HepG2 (cell line): ENCODE data around the gene NPAS2. TPM values are rescaled to one million over a fixed set of nuclear protein-coding genes. Genes with fewer than 3 reads are reported as not detected.

Source experiments
- GABPB1 ChIP-seq: IDR thresholded peaks from 2 replicates; pipeline ENCODE4 v1.6.1; 2016; ENCODE audit warnings: mild to moderate bottlenecking, missing genetic modification reagents, moderate library complexity, missing compliant biosample characterization
- MAFK ChIP-seq, 2 experiments: IDR thresholded peaks in 1 of 2; conservative IDR thresholded peaks in 1 of 2; 2 replicates each; pipeline ENCODE4 v1.6.1; 2011; ENCODE audit warnings: improper control_type of control experiment in 2 of 2, low read length in 2 of 2
- MBD4 ChIP-seq: IDR thresholded peaks from 2 replicates; pipeline ENCODE4 v1.6.1; 2012; ENCODE audit warnings: low read length, inconsistent platforms, borderline replicate concordance
- NR3C1 ChIP-seq: sonication (generic); formaldehyde crosslinking; IDR thresholded peaks from 2 replicates; pipeline ENCODE4 v1.4.0; 2020; ENCODE audit warnings: missing genetic modification reagents
- SP4 ChIP-seq: sonication (generic); formaldehyde crosslinking; IDR thresholded peaks from 2 replicates; pipeline ENCODE4 v1.8.1; 2023; ENCODE audit warnings: mild to moderate bottlenecking, missing genetic modification reagents
- ZNF496 ChIP-seq: sonication (generic); formaldehyde crosslinking; IDR thresholded peaks from 2 replicates; pipeline ENCODE4 v1.8.1; 2023; ENCODE audit warnings: mild to moderate bottlenecking, moderate library complexity, missing genetic modification reagents; ENCODE audit not compliant: insufficient replicate concordance
- ZNF878 ChIP-seq: sonication (generic); formaldehyde crosslinking; IDR thresholded peaks from 2 replicates; pipeline ENCODE4 v1.8.1; 2023; ENCODE audit warnings: mild to moderate bottlenecking, missing genetic modification reagents, moderate library complexity
- polyA plus RNA-seq, 8 experiments: library from polyadenylated mRNA; depleted of rRNA in 3 of 8; stranded (reverse) in 7 of 8; unstranded in 1 of 8; fragments of >200 nt; fragmentation: Illumina TruSeq in 4 of 8; extraction: Trizol in 4 of 8; gene quantifications; 2 replicates each; pipeline versions ENCODE4 v1.2.1 to v1.2.3, GENCODE V29; 2011 to 2016; ENCODE audit warnings: low read depth in 4 of 8, missing spikeins in 1 of 8, mixed read lengths in 1 of 8; ENCODE audit not compliant: insufficient read depth in 1 of 8
- total RNA-seq, 5 experiments: library from RNA; depleted of rRNA; stranded (reverse); fragments of >200 nt; fragmentation: Illumina TruSeq; extraction: Trizol; gene quantifications; 2 replicates each; pipeline ENCODE4 v1.2.3, GENCODE V29; 2016; ENCODE audit warnings: low read depth in 1 of 5
- TF ChIP-seq, protein P1 (sequence below): sonication (generic); formaldehyde crosslinking; IDR thresholded peaks from 2 replicates; pipeline ENCODE4 v1.5.0; 2020; ENCODE audit warnings: mild to moderate bottlenecking, missing genetic modification reagents, borderline replicate concordance
- TF ChIP-seq, protein P2 (sequence below): sonication (generic); formaldehyde crosslinking; IDR thresholded peaks from 2 replicates; pipeline ENCODE4 v1.5.1; 2020; ENCODE audit warnings: mild to moderate bottlenecking, missing genetic modification reagents, moderate library complexity
- TF ChIP-seq, protein P3 (sequence below): IDR thresholded peaks from 2 replicates; pipeline ENCODE4 v1.6.1; 2016; ENCODE audit warnings: mild to moderate bottlenecking, missing biosample characterization, missing genetic modification reagents
- TF ChIP-seq, protein P4 (sequence below): sonication (generic); formaldehyde crosslinking; IDR thresholded peaks from 2 replicates; pipeline ENCODE4 v1.8.0; 2022; ENCODE audit warnings: mild to moderate bottlenecking, missing genetic modification reagents; ENCODE audit not compliant: insufficient replicate concordance
- TF ChIP-seq, protein P5 (sequence below), 2 experiments: fragments of 450-650 bp in 1 of 2; sonication (generic) in 1 of 2; formaldehyde crosslinking; IDR thresholded peaks; 2 replicates each; pipeline versions ENCODE4 v1.5.0 to v1.8.0; 2020 to 2022; ENCODE audit warnings: mild to moderate bottlenecking in 1 of 2, missing genetic modification reagents in 1 of 2
- TF ChIP-seq, protein P6 (sequence below): IDR thresholded peaks from 2 replicates; pipeline ENCODE4 v1.6.1; 2012; ENCODE audit warnings: low read depth, low read length, improper control_type of control experiment

The NPAS2 gene
- total and polyA plus RNA-seq, 2 of the 13 experiments (the other 11 are each of a cell fraction or from before 2014, with no cell fraction given), result 14.8 to 37.5 TPM

DNA sequence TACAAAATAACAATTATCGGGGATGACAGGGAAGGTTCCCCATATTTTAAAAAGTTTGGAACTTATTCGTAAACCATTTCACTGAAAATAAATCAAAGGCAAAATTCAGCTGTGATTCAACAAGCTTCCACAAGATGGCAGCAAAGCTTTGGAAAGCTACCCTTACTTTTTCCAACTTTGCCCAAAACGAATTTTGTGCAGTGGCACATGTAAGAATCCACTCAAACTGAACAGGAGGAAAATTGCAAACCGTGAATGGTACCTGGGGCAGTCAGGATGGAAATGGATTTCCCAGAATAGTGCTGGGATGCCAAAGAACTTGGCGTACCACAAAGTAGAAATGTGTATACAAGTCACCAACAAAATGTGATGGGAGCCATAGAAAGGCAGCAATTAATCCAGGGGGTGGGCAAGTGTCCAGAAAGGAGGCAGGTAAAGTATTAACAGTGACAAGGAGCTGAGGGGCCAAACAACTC is 192.8 kb downstream of the NPAS2 start (continued):
- TF ChIP-seq, protein P1, sequence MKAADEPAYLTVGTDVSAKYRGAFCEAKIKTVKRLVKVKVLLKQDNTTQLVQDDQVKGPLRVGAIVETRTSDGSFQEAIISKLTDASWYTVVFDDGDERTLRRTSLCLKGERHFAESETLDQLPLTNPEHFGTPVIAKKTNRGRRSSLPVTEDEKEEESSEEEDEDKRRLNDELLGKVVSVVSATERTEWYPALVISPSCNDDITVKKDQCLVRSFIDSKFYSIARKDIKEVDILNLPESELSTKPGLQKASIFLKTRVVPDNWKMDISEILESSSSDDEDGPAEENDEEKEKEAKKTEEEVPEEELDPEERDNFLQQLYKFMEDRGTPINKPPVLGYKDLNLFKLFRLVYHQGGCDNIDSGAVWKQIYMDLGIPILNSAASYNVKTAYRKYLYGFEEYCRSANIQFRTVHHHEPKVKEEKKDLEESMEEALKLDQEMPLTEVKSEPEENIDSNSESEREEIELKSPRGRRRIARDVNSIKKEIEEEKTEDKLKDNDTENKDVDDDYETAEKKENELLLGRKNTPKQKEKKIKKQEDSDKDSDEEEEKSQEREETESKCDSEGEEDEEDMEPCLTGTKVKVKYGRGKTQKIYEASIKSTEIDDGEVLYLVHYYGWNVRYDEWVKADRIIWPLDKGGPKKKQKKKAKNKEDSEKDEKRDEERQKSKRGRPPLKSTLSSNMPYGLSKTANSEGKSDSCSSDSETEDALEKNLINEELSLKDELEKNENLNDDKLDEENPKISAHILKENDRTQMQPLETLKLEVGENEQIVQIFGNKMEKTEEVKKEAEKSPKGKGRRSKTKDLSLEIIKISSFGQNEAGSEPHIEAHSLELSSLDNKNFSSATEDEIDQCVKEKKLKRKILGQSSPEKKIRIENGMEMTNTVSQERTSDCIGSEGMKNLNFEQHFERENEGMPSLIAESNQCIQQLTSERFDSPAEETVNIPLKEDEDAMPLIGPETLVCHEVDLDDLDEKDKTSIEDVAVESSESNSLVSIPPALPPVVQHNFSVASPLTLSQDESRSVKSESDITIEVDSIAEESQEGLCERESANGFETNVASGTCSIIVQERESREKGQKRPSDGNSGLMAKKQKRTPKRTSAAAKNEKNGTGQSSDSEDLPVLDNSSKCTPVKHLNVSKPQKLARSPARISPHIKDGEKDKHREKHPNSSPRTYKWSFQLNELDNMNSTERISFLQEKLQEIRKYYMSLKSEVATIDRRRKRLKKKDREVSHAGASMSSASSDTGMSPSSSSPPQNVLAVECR (CRISPR knock-in tag), result no peak
- TF ChIP-seq GABPB1 (CRISPR knock-in tag), result no peak
- no peak for TF ChIP-seq NR3C1
- TF ChIP-seq SP4 (CRISPR knock-in tag), result no peak
- TF ChIP-seq ZNF496 (CRISPR knock-in tag), result no peak
- TF ChIP-seq, protein P2, sequence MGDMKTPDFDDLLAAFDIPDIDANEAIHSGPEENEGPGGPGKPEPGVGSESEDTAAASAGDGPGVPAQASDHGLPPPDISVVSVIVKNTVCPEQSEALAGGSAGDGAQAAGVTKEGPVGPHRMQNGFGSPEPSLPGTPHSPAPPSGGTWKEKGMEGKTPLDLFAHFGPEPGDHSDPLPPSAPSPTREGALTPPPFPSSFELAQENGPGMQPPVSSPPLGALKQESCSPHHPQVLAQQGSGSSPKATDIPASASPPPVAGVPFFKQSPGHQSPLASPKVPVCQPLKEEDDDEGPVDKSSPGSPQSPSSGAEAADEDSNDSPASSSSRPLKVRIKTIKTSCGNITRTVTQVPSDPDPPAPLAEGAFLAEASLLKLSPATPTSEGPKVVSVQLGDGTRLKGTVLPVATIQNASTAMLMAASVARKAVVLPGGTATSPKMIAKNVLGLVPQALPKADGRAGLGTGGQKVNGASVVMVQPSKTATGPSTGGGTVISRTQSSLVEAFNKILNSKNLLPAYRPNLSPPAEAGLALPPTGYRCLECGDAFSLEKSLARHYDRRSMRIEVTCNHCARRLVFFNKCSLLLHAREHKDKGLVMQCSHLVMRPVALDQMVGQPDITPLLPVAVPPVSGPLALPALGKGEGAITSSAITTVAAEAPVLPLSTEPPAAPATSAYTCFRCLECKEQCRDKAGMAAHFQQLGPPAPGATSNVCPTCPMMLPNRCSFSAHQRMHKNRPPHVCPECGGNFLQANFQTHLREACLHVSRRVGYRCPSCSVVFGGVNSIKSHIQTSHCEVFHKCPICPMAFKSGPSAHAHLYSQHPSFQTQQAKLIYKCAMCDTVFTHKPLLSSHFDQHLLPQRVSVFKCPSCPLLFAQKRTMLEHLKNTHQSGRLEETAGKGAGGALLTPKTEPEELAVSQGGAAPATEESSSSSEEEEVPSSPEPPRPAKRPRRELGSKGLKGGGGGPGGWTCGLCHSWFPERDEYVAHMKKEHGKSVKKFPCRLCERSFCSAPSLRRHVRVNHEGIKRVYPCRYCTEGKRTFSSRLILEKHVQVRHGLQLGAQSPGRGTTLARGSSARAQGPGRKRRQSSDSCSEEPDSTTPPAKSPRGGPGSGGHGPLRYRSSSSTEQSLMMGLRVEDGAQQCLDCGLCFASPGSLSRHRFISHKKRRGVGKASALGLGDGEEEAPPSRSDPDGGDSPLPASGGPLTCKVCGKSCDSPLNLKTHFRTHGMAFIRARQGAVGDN (CRISPR knock-in tag), result no peak
- TF ChIP-seq, protein P3, sequence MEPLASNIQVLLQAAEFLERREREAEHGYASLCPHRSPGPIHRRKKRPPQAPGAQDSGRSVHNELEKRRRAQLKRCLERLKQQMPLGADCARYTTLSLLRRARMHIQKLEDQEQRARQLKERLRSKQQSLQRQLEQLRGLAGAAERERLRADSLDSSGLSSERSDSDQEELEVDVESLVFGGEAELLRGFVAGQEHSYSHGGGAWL, result no peak
- TF ChIP-seq, protein P4, sequence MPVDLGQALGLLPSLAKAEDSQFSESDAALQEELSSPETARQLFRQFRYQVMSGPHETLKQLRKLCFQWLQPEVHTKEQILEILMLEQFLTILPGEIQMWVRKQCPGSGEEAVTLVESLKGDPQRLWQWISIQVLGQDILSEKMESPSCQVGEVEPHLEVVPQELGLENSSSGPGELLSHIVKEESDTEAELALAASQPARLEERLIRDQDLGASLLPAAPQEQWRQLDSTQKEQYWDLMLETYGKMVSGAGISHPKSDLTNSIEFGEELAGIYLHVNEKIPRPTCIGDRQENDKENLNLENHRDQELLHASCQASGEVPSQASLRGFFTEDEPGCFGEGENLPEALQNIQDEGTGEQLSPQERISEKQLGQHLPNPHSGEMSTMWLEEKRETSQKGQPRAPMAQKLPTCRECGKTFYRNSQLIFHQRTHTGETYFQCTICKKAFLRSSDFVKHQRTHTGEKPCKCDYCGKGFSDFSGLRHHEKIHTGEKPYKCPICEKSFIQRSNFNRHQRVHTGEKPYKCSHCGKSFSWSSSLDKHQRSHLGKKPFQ (CRISPR knock-in tag), result no peak
- TF ChIP-seq ZNF878, result peak; percentile 64; the same call in 1 of the 2 replicates
- TF ChIP-seq, protein P5, sequence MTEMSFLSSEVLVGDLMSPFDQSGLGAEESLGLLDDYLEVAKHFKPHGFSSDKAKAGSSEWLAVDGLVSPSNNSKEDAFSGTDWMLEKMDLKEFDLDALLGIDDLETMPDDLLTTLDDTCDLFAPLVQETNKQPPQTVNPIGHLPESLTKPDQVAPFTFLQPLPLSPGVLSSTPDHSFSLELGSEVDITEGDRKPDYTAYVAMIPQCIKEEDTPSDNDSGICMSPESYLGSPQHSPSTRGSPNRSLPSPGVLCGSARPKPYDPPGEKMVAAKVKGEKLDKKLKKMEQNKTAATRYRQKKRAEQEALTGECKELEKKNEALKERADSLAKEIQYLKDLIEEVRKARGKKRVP (CRISPR knock-in tag; IDR thresholded peaks at IDR 0.05), result peak in 1 of 2 experiments; percentile 48; a peak in 1 of 4 replicates
- TF ChIP-seq MBD4, result 0 out of 2 replicates have a peak, but pooled peaks have one; percentile 8
- TF ChIP-seq MAFK (conservative IDR thresholded peaks at IDR 0.05 in 1 of 2, IDR thresholded peaks at IDR 0.05 in 1 of 2; ENCODE audit: low read length in 2 of 2), result no peak
- TF ChIP-seq, protein P6, sequence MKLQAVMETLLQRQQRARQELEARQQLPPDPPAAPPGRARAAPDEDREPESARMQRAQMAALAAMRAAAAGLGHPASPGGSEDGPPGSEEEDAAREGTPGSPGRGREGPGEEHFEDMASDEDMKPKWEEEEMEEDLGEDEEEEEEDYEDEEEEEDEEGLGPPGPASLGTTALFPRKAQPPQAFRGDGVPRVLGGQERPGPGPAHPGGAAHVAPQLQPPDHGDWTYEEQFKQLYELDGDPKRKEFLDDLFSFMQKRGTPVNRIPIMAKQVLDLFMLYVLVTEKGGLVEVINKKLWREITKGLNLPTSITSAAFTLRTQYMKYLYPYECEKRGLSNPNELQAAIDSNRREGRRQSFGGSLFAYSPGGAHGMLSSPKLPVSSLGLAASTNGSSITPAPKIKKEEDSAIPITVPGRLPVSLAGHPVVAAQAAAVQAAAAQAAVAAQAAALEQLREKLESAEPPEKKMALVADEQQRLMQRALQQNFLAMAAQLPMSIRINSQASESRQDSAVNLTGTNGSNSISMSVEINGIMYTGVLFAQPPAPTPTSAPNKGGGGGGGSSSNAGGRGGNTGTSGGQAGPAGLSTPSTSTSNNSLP, result no peak
